SH-SY5Y (cell line): Measurements from ENCODE around the gene ABI2.

Source experiments
- GATA2 ChIP-seq: IDR thresholded peaks from 2 replicates; pipeline ENCODE4 v1.6.1; 2011; ENCODE audit warnings: mild to moderate bottlenecking, low read depth, low read length
- GATA3 ChIP-seq: IDR thresholded peaks from 2 replicates; pipeline ENCODE4 v1.6.1; 2011; ENCODE audit warnings: low read depth, mild to moderate bottlenecking, low read length, moderate library complexity

DNA sequence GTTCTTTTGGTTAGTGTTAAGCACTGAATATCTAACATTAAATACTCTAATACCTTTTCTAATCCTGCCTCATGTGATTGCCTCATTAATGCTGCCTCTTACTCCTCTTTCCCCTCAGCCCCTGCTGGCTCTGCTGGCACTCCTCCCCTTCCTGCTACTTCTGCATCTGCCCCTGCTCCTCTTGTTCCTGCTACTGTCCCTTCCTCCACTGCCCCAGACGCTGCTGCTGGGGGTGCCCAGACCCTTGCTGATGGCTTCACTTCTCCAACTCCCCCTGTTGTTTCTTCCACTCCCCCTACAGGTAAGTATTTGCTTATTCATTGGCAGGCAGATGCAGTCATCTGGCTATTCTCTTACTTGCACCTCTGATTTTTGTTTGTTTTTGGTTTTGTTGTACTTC is 68.5 kb downstream of the ABI2 start:
- TF ChIP-seq GATA2 (no peak), GATA3 (no peak)
